GM19023 (cell line): ENCODE results near the gene MGAT1.
"Not testable (repeated sequence)": the region's sequence is repeated elsewhere in the genome, so short reads cannot be mapped to it uniquely, and the experiment has no call there.

ENCODE experiments used
- ATAC-seq: cut with Tn5 transposase; IDR thresholded peaks from one replicate; pipeline ENCODE4 v1.9.1; 2021; ENCODE audit warnings: mild to moderate bottlenecking, moderate library complexity; ENCODE audit not compliant: unreplicated experiment

Gene MGAT1

DNA sequence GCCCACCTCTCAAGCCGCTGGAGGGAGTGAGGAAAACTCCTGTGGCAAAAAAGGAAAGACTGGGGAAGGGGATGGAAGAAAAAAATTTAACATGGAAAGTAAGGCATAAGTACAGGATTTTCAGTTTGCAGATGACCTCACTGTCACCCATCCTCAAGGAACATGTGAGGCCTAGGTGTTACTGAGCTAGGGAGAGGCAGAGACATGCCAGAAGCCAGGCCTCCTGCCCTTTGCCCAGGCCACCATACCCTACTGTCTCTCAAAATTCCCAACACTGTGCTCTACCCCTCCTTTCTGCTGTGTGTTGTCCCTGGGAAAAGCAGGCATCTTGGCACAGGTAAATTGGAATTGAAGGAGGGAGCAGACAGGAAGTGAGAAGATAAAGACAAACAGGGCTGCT, 4.4 kb upstream of the MGAT1 start:
- ATAC-seq: no peak

DNA sequence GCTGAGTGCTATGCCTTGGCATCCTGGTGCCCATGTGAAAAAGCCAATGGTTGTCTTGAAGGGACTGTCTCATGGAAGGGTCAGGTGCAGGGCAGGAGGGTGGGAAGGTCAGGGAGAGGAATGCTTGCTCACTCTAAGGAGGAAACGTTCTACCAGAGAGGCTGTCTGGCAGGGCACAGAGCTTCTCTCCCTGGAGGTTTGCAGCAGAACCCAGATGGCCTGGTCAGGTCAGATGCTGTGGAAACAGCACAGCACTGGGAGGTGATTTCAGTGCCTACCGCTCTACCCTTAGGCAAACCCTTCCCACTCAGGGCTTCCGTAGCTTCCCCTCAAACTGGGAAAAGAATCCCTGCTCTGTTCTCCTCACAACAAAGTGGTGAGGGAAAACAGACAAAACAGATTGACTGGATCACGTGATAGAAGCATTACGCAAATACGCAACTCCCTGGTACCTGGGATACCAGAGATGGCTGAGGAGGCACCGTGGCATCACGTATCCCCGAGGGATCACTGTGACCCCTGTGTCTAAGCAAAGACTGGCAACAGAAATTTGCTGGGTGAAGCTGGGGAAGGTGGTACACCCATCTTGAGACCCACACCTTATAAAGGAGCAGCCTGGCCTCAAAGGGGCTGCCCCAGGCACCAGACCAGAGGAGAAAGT, 3.9 kb upstream of the MGAT1 start:
- no peak for ATAC-seq

DNA sequence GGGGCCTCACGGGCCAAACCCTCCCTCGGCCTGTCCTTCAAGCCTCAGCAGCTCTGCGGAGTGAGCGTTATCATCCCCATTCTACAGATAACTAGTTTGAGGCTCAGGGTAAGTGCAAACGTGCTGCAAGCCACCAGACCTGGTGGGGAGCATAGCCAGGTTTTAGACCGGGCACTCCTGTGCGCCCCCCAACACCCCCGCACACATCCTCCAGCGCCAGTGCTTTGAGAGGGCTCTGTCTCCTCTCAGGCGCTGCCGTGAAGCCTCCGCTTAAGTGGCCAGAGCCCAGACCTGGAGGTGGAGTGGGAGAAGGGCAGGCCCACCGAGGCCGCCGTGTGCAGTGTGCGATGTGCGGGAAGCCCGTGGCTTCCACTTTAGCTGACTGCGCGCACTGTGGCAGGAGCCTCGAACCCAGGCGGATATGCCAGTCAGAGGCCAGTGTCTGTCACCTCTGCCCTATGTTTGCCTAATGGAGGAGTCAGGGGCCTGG, 1.6 kb upstream of the MGAT1 start:
- no peak for ATAC-seq

DNA sequence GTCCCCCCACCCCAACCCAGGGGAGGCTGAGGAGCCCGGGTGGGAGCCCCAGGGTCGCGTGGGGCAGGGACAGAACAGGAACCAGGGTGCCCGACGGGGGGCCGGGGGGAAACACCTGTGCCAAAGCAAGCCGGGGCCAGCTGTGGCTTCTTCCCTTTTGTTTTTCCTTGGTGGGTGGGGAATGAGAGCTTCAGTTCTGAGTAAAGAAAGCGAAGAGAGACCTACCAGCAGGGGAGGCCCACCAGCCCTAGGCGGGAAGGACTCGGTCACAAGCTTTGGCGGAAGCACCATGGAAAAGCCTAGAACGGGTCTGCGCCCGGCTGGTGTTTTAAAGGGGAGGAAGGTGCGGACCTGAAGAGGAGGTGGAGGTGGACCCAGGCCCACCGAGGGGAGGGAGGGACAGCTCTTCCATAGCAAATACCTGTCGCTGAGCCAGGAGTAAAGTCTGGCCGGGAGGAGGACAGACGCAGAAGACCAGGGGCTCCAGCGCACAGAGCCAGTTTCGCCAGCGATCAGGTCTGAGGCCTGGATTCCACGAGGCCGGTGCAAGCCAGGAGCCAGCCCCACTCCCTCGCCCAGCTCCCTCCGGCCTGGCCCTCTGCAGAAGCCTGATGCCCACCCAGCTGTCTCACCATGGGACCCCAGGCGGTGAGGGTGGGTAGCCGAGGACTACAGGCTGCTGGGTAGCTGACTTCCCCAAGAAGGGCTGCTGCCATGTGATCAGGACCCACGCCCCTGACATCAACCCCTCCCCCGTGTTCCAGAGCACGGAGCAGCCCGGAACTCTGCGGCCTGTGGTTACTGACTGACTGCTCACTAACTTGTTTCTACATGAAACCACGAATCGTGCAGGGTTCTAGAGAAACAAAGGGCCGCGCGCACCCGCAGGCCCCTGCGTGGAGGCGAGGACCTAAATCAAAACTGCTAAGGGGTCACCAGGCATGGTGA, 849 bp upstream of the MGAT1 start:
- peak; percentile 72 for ATAC-seq

DNA sequence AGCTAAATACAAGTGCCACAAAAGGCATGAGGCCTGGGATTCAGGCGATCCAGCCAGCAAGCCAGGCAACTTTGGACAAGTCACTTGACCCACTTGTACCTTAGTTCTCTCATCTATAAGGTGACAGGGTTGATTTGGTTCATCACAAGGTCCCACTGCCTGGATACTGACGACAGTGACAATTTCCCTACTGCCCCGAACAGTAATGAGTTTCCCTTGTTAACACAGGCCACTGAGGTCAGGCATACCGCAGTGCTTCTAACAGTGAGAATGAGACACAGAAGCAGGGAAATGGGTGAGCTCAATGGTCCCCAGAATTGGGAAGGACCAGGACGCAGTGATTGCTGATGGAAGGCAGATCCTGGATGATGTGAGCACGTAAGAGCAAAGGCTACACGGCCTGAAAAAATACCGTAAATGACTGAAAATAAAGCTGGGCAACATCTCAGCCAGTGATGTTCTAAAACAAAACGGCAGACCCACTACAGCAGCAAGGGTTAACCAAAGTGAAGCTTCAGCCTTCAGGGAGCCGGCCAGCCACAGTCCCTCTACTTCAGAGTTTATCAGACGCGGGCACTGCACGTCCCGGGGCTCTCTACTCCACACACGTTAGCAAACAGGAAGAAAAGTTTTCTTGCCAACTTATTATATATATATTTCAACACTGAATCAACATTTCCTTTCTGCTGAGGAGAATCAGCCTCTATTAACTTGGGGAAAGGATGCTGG, 846 bp downstream of the MGAT1 start:
- no peak for ATAC-seq

DNA sequence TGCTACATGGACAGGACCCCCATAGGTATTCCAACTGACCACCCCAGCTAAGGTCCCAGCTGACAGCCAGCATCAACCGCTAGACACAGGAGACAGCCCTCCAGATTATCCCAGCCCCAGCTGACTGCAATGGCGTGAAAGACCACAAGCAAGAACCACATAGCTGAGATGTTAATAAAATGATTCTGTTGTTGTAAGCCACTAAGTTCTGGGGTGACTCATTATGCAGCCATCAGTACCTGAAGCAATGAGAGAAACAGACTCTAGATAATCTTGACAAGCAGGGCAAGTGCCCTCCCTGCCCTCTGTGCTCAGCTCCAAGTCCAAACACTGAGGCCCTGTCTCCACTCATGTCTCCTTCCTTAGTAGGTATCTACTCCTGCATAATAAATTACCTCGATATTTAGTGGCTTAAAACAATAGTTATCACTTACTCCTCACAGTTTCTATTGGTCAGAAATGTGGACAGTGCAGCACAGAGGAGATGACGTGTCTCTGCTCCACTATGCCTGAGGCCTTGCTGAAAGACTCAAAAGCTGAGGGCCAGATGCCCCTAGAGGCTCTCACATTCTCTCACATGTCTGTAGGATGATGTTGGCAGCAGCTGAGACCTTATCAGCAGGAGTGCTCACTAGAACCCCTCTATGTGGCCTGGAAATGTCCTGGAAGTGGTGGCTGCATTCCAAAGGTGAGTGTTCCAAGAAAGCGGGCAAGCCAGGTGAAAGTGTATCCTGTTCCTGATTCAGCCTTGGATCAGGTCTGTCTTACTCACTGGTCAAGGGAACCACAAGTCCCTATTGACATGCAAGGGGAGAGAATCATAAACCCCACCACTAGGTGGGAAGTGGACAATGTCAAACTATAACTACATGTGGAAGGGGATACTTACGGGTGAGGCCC, 2.5 kb downstream of the MGAT1 start:
- no peak for ATAC-seq

DNA sequence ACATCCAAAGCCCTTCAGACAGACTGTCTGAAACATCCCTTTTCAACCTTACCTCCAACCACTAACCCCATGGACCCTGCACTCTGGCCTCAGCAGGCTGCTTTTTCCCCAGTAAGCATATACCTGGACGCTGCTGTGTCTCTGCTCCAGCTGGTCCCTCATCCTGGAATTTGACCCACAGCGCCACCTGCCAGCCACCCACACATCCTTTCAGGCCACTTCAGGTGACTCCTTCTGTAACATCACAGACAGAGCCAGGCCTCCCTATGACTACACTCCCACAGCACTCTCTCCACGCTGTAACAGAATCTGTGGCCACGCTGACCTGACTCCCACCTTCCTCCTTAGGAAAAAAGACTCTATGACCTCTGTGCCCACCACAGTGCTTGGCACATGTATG, 3.4 kb downstream of the MGAT1 start:
- no peak for ATAC-seq

DNA sequence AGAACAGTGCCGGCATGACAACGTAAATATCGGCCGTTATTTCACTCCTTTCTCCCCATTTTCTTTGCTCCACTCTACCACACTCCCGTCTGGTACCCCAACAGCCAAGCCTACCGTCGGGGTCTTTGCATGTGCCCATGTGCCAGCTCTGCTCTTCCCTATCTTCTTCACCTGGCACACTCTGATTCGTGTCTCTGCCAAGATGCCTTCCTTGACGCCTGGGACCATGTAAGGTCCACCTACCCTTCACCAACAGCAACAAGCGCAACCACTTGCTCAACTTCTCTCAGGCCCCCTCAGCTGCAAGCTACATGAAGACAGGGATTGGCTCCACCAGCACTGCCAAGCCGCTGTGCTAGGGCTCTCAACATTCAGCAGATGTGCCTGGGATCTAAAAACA, 4.4 kb downstream of the MGAT1 start:
- ATAC-seq: no peak

DNA sequence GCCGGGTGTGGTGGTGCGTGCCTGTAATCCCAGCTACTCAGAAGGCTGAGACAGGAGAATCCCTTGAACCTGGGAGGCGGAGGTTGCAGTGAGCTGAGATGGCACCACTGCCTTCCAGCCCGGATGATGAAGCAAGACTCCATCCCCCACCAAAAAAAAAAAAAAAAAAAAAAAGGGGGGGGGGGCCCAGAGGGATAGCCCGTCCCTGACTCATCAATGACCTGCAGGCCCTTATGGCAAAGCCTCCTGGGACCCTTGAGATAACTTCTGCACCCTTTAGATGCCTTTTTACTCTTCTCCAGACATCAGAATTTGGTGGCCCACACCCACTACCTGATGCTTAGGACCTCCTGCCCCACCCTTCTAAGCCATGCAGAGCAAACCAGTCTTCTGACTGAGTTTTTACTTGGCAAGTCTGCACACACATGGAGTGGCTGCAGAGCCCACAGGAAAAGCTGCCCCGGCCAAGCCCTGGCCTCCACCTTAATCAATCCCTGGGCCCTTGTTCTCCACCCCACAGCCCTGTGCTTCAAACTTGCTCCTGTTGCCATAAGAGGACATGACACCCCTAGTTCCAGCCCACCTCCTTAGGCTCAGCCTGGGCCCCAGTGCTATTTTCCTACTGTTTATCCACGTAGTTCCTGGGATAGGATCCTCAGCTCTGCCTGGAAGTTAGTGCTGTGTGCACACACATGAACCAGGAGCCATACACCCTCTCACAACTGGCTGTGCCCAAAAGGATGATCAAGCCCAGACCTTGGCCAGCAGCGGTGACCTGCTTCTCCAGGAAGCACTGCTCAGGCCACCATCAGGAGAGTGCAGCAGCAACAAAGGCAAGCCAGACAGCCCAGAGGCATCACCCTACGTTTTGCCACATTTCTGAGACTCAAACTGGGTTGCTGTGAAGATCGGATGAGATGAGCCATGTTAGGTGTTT, 5.1 kb downstream of the MGAT1 start:
- no peak for ATAC-seq

DNA sequence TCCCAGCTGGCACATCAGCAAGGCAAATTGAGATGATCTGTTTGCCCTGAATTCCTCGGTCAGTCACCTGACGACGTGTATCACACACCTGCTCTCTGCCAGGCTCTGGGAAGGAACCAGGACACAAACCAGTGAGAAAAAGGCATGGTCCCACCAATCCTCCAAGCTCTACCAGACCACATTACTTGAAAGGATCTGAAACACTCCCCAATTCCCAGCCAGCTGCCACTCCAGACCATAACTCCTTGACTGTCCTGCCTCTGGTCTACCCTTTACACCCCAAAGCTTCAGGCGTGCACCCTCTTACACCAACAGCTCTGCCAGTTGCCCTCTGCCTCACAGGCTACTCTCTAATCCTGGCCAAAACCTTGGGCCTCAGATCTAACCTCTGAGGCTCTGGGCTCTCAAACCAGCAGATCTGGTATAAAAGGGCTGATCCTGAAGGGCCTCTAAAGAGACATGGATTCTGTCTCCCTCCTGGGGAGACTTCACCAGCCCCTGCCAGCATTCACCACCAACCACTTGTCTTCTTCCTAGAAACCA, 6.8 kb downstream of the MGAT1 start:
- ATAC-seq: no peak

DNA sequence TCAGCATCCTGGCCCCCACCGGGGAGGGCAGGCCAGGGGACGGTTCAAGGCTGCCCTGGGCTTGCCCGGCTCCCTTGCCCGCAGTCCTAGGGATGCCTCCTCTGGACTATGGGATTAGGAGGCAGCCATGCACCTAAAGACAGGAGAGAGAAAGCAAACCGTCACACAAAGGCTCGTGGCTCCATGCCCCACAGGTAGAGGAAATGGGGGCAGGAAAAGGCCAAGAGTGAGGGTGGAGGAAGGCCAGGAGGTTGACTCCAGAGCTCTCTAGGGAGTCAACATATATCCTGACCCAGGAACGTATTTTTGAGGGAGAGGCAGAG, 9.7 kb downstream of the MGAT1 start:
- no peak for ATAC-seq

DNA sequence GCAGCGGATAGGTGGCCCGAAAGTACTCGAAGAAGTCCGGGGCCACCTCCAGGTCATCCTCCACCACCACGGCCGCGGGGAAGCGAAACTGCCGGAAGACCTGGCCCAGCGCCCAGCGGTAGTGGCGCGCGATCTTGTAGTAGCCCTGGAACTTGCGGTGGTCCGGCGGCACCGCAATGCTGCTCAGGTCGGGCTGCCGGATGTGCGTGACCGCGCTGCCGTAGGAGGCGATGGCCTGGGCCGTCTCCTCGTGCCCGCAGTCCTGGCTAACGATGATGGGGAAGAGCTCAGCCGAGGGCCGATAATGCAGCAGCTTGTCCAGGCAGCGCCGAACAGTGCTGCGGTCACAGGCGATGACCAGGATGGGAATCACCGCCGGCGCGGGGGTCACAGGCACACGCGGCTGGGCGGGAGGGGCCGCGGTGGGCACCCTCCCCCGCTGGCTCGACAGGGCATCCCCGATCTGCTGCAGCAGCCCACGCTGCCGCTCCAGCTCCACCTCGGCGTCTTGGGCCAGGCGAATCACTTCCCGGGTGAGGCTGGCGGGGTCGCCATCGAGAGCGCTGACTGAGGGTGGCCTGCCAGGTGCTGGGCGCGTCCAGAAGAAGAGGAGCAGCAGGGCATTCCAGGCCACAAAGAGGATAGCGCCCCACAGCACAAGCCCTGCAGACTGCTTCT, 10.2 kb downstream of the MGAT1 start:
- ATAC-seq: no peak

DNA sequence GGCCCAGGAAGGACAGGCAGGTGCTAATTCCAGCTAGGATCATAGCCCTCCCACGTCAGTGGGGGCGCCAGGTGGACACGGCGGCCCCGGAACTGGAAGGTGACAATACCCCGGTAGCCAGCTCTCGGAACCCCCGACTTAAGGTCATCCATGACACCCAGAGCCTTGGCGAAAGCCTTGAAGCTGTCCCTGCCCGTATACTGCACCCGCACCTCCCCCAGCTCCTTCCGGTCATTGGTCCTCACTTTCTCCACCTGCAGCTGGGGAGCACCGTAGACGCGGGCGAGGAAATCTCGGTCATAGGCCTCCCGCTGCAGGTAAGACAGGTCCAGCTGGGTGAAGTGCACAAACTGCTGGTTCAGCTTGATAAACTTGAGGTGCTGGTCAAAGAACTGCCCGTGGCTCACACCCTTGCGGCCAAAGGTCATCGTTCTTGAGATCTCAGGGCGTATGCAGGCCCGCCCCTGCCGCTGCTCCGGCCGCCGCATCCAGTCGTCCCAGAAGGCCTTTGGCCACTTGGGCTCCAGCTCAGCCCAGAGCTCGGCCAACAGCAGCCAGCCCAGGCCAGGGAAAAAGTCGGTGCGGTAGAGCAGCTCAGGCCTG, 10.9 kb downstream of the MGAT1 start:
- no peak for ATAC-seq

DNA sequence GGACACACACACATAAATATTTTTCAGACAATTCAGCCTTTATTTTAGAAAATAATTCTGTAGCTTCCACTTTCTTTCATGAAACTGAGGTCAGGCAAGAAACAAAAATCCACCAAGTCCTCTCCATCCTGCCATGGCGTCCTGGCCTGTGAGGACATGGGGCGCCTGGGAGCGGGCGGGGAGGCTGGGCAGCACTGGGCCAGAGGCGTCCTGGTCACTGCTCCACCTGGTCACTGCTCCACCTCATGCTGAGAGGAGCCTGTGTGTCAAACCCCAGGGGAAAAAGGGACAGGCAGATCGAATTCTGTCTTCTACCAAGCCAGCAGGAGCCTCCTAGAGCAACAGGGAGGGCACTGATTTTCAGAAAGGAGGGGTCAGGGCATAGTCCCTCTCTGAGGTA, 12.1 kb downstream of the MGAT1 start:
- no peak for ATAC-seq

DNA sequence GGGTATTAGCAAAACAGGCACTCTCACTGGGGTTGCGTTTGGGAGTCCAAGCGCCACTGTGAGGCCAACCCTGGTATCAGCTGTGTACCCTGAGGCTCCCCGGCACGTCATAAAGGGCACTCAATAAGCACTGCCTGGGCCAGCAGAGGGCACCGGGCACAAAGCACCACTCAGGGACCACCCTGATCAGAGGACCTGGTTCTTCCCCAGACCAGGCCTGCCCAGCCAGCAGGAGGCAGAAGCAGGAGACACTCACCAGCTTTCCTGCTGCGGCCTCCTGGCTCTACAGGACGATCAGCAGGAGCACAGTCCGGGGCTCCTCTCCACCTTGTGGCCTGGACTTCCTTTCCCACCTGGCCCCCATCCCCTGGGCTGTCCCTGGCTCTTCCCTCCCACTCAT, 12.6 kb downstream of the MGAT1 start:
- no peak for ATAC-seq

DNA sequence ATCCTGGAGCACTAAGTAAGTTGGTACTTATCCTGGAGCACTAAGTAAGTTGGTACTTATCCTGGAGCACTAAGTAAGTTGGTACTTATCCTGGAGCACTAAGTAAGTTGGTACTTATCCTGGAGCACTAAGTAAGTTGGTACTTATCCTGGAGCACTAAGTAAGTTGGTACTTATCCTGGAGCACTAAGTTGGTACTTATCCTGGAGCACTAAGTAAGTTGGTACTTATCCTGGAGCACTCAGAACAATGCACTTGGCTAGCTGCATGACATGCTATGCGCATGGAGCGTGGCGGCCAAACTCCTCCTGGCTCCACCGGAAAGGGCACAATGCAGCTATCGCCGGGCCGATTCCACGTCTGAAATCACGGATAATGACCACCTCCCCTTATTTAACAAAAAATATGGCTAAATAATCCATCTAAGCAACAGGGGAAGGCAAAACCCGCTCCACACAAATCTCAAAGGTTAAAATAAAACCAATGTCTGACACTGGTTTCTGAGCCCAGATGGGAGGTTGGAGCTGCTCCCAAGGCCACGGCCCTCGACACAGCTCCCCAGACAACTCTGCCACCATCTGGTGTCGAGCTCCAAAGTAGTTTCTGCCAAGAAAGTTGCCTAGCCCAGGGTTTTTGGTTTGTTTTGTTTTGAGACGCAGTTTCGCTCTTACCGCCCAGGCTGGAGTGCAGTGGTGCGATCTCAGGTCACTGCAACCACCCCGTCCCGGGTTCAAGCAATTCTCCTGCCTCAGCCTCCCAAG, 13.8 kb downstream of the MGAT1 start:
- not testable (repeated sequence) for ATAC-seq

DNA sequence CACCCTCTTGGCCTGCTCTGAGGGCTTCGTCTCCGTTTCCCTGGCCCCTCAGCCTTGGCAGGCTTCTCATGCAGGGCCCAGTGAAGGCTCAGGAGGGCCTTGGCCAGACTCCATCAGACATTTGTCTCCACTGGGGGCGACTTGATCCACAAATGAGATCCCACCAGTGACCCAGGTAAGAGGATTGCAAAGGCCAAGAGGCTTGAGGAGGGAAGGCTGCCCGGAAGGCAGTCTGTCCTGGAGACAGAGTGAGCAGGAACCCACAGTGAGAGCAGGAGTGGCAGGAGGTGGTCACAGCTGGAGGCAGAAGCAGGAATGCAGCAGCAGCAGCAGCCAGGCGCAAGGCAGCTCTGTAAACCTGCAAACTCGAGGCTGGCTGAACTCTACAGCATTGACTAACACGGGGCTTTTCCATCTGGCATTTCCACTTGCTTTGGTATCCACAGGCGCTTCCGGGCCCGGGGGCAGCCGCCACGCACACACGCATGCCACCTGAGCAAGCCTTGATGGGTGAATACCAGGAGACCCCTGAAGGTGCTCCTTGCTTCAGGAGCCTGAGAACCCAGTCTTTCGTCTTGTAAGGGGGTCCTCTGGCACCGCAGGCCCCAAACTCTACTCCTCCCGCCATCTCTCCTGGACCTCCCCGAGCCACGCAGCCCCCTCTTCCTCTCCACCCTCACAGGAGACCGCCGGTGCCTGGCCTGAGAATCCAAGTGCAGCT, 14.7 kb downstream of the MGAT1 start:
- ATAC-seq: no peak
